ENCODE results near the gene MRPL49. TPM values are rescaled to one million over a fixed set of nuclear protein-coding genes. Genes with fewer than 3 reads are reported as not detected.

Gene MRPL49
- total and polyA plus RNA-seq, 2 experiments from 2014 or later = 27.7 to 61.9 TPM

- H3K27me3 ChIP-seq (ENCODE audit: insufficient read depth) = no peaks in the 10 kb centered on the region
- no peak for DNase-seq (ENCODE audit: low spot score)
- Mint-ChIP-seq H3K36me3 (ENCODE audit: low read depth) (peaks cover 16% of the 10 kb centered on the region; the same call in 1 of the 3 replicates), H3K27ac (no peak overlapping the region), H3K4me1 (peaks cover 25% of the 10 kb centered on the region), H3K9me3 (peaks cover 2% of the 10 kb centered on the region; the same call in 2 of the 3 replicates), H3K27me3 (ENCODE audit: insufficient read depth, low read depth, poor library complexity) (peaks cover 24% of the 10 kb centered on the region), H3K4me3 (no peak overlapping the region)
- TF ChIP-seq EZH2phosphoT487 (IDR thresholded peaks at IDR 0.05; ENCODE audit: unreplicated experiment) (no peak), ZNF331 (CRISPR knock-in tag; IDR thresholded peaks at IDR 0.05; ENCODE audit: low read depth) (no peak), CREB1 (CRISPR knock-in tag; IDR thresholded peaks at IDR 0.05; ENCODE audit: low read depth) (no peak), EZH2 (IDR thresholded peaks at IDR 0.05; ENCODE audit: low read depth, unreplicated experiment) (no peak), REST (IDR thresholded peaks at IDR 0.05; ENCODE audit: unreplicated experiment) (no peak), ZNF114 (CRISPR knock-in tag; IDR thresholded peaks at IDR 0.05) (no peak), NANOG (IDR thresholded peaks at IDR 0.05; ENCODE audit: borderline replicate concordance) (no peak)
- TF ChIP-seq, protein P1, sequence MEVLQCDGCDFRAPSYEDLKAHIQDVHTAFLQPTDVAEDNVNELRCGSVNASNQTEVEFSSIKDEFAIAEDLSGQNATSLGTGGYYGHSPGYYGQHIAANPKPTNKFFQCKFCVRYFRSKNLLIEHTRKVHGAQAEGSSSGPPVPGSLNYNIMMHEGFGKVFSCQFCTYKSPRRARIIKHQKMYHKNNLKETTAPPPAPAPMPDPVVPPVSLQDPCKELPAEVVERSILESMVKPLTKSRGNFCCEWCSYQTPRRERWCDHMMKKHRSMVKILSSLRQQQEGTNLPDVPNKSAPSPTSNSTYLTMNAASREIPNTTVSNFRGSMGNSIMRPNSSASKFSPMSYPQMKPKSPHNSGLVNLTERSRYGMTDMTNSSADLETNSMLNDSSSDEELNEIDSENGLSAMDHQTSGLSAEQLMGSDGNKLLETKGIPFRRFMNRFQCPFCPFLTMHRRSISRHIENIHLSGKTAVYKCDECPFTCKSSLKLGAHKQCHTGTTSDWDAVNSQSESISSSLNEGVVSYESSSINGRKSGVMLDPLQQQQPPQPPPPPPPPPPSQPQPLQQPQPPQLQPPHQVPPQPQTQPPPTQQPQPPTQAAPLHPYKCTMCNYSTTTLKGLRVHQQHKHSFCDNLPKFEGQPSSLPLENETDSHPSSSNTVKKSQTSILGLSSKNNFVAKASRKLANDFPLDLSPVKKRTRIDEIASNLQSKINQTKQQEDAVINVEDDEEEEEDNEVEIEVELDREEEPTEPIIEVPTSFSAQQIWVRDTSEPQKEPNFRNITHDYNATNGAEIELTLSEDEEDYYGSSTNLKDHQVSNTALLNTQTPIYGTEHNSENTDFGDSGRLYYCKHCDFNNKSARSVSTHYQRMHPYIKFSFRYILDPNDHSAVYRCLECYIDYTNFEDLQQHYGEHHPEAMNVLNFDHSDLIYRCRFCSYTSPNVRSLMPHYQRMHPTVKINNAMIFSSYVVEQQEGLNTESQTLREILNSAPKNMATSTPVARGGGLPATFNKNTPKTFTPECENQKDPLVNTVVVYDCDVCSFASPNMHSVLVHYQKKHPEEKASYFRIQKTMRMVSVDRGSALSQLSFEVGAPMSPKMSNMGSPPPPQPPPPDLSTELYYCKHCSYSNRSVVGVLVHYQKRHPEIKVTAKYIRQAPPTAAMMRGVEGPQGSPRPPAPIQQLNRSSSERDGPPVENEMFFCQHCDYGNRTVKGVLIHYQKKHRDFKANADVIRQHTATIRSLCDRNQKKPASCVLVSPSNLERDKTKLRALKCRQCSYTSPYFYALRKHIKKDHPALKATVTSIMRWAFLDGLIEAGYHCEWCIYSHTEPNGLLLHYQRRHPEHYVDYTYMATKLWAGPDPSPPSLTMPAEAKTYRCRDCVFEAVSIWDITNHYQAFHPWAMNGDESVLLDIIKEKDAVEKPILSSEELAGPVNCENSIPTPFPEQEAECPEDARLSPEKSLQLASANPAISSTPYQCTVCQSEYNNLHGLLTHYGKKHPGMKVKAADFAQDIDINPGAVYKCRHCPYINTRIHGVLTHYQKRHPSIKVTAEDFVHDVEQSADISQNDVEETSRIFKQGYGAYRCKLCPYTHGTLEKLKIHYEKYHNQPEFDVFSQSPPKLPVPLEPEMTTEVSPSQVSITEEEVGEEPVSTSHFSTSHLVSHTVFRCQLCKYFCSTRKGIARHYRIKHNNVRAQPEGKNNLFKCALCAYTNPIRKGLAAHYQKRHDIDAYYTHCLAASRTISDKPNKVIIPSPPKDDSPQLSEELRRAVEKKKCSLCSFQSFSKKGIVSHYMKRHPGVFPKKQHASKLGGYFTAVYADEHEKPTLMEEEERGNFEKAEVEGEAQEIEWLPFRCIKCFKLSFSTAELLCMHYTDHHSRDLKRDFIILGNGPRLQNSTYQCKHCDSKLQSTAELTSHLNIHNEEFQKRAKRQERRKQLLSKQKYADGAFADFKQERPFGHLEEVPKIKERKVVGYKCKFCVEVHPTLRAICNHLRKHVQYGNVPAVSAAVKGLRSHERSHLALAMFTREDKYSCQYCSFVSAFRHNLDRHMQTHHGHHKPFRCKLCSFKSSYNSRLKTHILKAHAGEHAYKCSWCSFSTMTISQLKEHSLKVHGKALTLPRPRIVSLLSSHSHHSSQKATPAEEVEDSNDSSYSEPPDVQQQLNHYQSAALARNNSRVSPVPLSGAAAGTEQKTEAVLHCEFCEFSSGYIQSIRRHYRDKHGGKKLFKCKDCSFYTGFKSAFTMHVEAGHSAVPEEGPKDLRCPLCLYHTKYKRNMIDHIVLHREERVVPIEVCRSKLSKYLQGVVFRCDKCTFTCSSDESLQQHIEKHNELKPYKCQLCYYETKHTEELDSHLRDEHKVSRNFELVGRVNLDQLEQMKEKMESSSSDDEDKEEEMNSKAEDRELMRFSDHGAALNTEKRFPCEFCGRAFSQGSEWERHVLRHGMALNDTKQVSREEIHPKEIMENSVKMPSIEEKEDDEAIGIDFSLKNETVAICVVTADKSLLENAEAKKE (CRISPR knock-in tag; IDR thresholded peaks at IDR 0.05) = no peak
- no peak overlapping the region for H3K4me3 ChIP-seq
- no peaks in the 10 kb centered on the region; the same call in 1 of the 2 replicates for H4K20me1 ChIP-seq (replicated peaks; ENCODE audit: insufficient read depth)
- H2AFZ ChIP-seq = no peak overlapping the region
- ATAC-seq = no peak
- no peak overlapping the region for H3K27ac ChIP-seq (ENCODE audit: low read depth)
- 0 out of 2 replicates have a peak, but pooled peaks cover 3% of the 10 kb centered on the region for H3K36me3 ChIP-seq (ENCODE audit: insufficient read depth)
- peaks cover 13% of the 10 kb centered on the region for H3K79me2 ChIP-seq (replicated peaks; ENCODE audit: insufficient read depth)
- no peak overlapping the region for H3K4me2 ChIP-seq
- H3K9me2 ChIP-seq (ENCODE audit: insufficient read depth) = no peaks in the 10 kb centered on the region
- peaks cover 9% of the 10 kb centered on the region; the same call in 1 of the 2 replicates for H3F3A ChIP-seq (replicated peaks; ENCODE audit: low read depth)
- H3K4me1 ChIP-seq (ENCODE audit: insufficient read depth) = peaks cover 13% of the 10 kb centered on the region
Observed at GRCh38 chr11:65109231-65110198, 12.6 kb upstream of the MRPL49 start.
